Keratinocyte (primary cell): ENCODE data around the gene CLIP2. TPM values are rescaled to one million over a fixed set of nuclear protein-coding genes. Genes with fewer than 3 reads are reported as not detected.

Source experiments
- DNase-seq: peaks from one replicate; pipeline ENCODE4 v3.0.0-alpha.2; 2011; ENCODE audit warnings: low read depth, missing footprints, low spot score
- FAIRE-seq: peaks from 2 replicates; lab custom pipeline; 2011; peaks lifted over from hg19 to GRCh38; lab: Jason Lieb, UNC
- H2AFZ ChIP-seq: 2 replicates; pipeline ENCODE4 v1.6.0; 2012; ENCODE audit warnings: low read length, control low read depth, inconsistent platforms; ENCODE audit not compliant: control insufficient read depth
- H3K27ac ChIP-seq: 2 replicates; pipeline ENCODE4 v1.5.1; 2011; ENCODE audit warnings: low read length; ENCODE audit not compliant: control insufficient read depth, insufficient read depth
- H3K27me3 ChIP-seq: 3 replicates; pipeline ENCODE4 v1.6.0; 2011; ENCODE audit warnings: low read length; ENCODE audit not compliant: control insufficient read depth, insufficient read depth; ENCODE audit errors: extremely low read depth
- H3K36me3 ChIP-seq, 2 experiments: 2 replicates in 1 of 2; 3 replicates in 1 of 2; pipeline ENCODE4 v1.5.1; 2011; ENCODE audit warnings: low read length in 2 of 2, mild to moderate bottlenecking in 1 of 2; ENCODE audit not compliant: control insufficient read depth in 2 of 2, insufficient read depth in 2 of 2; ENCODE audit errors: extremely low read depth in 1 of 2
- H3K4me1 ChIP-seq: 3 replicates; pipeline ENCODE4 v1.5.1; 2011; ENCODE audit warnings: low read length; ENCODE audit not compliant: control insufficient read depth, insufficient read depth; ENCODE audit errors: extremely low read depth
- H3K4me2 ChIP-seq: 3 replicates; pipeline ENCODE4 v1.6.0; 2011; ENCODE audit warnings: low read depth, low read length; ENCODE audit not compliant: control insufficient read depth, insufficient read depth; ENCODE audit errors: extremely low read depth
- H3K4me3 ChIP-seq, 3 experiments: fragments of 200-600 bp in 1 of 3; sonication (generic) in 1 of 3; 2 replicates in 2 of 3; 3 replicates in 1 of 3; pipeline ENCODE4 v1.5.1; 2011 to 2016; ENCODE audit warnings: low read length in 3 of 3, mild to moderate bottlenecking in 3 of 3, control low read depth in 2 of 3, inconsistent platforms in 1 of 3, low read depth in 1 of 3, mixed read lengths in 1 of 3, mixed run types in 1 of 3, moderate library complexity in 1 of 3; ENCODE audit not compliant: control insufficient read depth in 2 of 3, insufficient read depth in 2 of 3; ENCODE audit errors: extremely low read depth in 1 of 3
- H3K79me2 ChIP-seq: 2 replicates; pipeline ENCODE4 v1.6.0; 2012; ENCODE audit warnings: low read length; ENCODE audit not compliant: control insufficient read depth, insufficient read depth
- H3K9ac ChIP-seq: 3 replicates; pipeline ENCODE4 v1.6.0; 2011; ENCODE audit warnings: low read length; ENCODE audit not compliant: control insufficient read depth, insufficient read depth; ENCODE audit errors: extremely low read depth
- H3K9me1 ChIP-seq: 3 replicates; pipeline ENCODE4 v1.6.0; 2011; ENCODE audit warnings: low read length; ENCODE audit not compliant: control insufficient read depth, insufficient read depth; ENCODE audit errors: extremely low read depth
- H3K9me3 ChIP-seq: 2 replicates; pipeline ENCODE4 v1.5.1; 2012; ENCODE audit warnings: low read depth, low read length; ENCODE audit not compliant: control insufficient read depth
- H4K20me1 ChIP-seq: 3 replicates; pipeline ENCODE4 v1.6.0; 2011; ENCODE audit warnings: low read length; ENCODE audit not compliant: control insufficient read depth, insufficient read depth; ENCODE audit errors: extremely low read depth
- EZH2 ChIP-seq: IDR thresholded peaks from one replicate; pipeline ENCODE4 v1.6.1; 2012; ENCODE audit warnings: inconsistent platforms, mild to moderate bottlenecking, low read length, moderate library complexity
- dilution Hi-C: fragments of 300-500 bp; cut with MboI; formaldehyde crosslinking; loops from one replicate; pipeline ENCODE4 v1.7.0; 2020; ENCODE audit warnings: low sequenced_read_pairs; ENCODE audit not compliant: extremely low pct_ligation_motif_present
- polyA plus RNA-seq, 5 experiments: library from polyadenylated mRNA; depleted of rRNA in 3 of 5; stranded (reverse) in 3 of 5; stranded (forward) in 1 of 5; unstranded in 1 of 5; fragments of >200 nt; gene quantifications; 1 replicate in 1 of 5; 2 replicates in 3 of 5; 3 replicates in 1 of 5; pipeline versions ENCODE4 v1.2.1 to v1.2.3, GENCODE V29; 2011 to 2012; ENCODE audit warnings: missing spikeins in 2 of 5, low read depth in 1 of 5, low replicate concordance in 1 of 5
- TF ChIP-seq, protein P1 (sequence below), 3 experiments: IDR thresholded peaks in 1 of 3; conservative IDR thresholded peaks in 1 of 3; optimal IDR thresholded peaks in 1 of 3; 2 replicates in 2 of 3; 3 replicates in 1 of 3; pipeline versions ENCODE3 to v1.5.1; 2011; ENCODE audit warnings: low read length in 3 of 3, mild to moderate bottlenecking in 3 of 3, moderate library complexity in 2 of 3, control low read depth in 1 of 3, inconsistent platforms in 1 of 3; ENCODE audit not compliant: insufficient read depth in 2 of 3; ENCODE audit errors: extremely low read depth in 1 of 3

Gene CLIP2
- polyA plus RNA-seq, 1 donor (not counting 4 experiments of a cell fraction or from before 2014, with no cell fraction given) = 2.6 TPM

GRCh38 chr7:74441801-74442200 is 152.6 kb downstream of the CLIP2 start:
- no peaks in the 10 kb centered on the region for H3K9me3 ChIP-seq
- H3K9me1 ChIP-seq = no peaks in the 10 kb centered on the region
- H3K9ac ChIP-seq = no peak overlapping the region
- H2AFZ ChIP-seq = peak overlapping the region; percentile 3
- no peaks in the 10 kb centered on the region for H3K4me1 ChIP-seq
- no peak overlapping the region for H3K4me2 ChIP-seq
- H3K27me3 ChIP-seq = no peaks in the 10 kb centered on the region
- H3K79me2 ChIP-seq = no peaks in the 10 kb centered on the region
- no peak overlapping the region for H3K4me3 ChIP-seq
- no peak for TF ChIP-seq EZH2
- TF ChIP-seq, protein P1, sequence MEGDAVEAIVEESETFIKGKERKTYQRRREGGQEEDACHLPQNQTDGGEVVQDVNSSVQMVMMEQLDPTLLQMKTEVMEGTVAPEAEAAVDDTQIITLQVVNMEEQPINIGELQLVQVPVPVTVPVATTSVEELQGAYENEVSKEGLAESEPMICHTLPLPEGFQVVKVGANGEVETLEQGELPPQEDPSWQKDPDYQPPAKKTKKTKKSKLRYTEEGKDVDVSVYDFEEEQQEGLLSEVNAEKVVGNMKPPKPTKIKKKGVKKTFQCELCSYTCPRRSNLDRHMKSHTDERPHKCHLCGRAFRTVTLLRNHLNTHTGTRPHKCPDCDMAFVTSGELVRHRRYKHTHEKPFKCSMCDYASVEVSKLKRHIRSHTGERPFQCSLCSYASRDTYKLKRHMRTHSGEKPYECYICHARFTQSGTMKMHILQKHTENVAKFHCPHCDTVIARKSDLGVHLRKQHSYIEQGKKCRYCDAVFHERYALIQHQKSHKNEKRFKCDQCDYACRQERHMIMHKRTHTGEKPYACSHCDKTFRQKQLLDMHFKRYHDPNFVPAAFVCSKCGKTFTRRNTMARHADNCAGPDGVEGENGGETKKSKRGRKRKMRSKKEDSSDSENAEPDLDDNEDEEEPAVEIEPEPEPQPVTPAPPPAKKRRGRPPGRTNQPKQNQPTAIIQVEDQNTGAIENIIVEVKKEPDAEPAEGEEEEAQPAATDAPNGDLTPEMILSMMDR (optimal IDR thresholded peaks at IDR 0.05 in 1 of 3, IDR thresholded peaks at IDR 0.05 in 1 of 3, conservative IDR thresholded peaks at IDR 0.05 in 1 of 3; ENCODE audit: extremely low read depth in 1 of 3, insufficient read depth in 2 of 3, low read length in 3 of 3) = no peak
- FAIRE-seq (no peak), DNase-seq (no peak)
- H4K20me1 ChIP-seq = no peaks in the 10 kb centered on the region
- dilution Hi-C loops = no loop called here
- H3K36me3 ChIP-seq = no peaks in the 10 kb centered on the region
- H3K27ac ChIP-seq = no peak overlapping the region

DNA sequence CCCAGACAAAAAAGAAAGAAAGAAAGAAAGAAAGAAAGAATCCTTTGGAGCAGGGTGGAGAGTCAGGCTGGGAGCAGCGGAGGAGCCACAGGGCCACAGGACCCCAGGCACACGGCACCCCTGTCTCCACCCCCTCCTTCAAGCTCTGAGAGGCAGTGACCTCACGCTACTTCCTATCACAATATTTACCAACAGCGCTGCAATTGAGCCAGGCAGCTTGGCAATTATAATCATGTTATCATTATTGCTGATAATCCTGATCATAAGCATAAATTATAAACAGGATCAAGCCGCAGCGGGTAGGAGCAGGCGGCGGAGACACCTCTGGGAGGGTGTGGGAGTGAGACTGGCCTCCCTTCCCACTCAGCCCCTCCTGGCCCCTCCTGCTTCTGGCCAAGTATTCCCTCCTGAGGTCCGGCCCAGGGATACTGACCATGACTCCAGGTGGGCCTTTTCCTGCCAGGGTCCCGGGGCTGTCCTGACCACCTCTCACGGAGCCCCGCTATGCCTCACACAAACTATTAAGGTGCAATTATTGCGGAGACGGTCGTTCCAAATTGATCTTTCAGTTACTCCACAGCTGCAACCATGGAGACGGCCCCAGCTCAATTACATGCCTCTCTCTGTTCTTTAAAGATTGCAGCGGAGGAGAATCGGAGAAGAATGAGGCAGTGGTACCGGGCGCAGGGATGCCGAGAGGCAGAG is 154.5 kb downstream of the CLIP2 start:
- no peaks in the 10 kb centered on the region for H3K9me3 ChIP-seq
- no peak overlapping the region for H3K4me3 ChIP-seq
- no peaks in the 10 kb centered on the region for H4K20me1 ChIP-seq
- no peaks in the 10 kb centered on the region for H3K9me1 ChIP-seq
- H3K27me3 ChIP-seq = no peaks in the 10 kb centered on the region
- H3K9ac ChIP-seq = no peak overlapping the region
- dilution Hi-C loops = no loop called here
- TF ChIP-seq, protein P1 (optimal IDR thresholded peaks at IDR 0.05 in 1 of 3, IDR thresholded peaks at IDR 0.05 in 1 of 3, conservative IDR thresholded peaks at IDR 0.05 in 1 of 3; ENCODE audit: extremely low read depth in 1 of 3, insufficient read depth in 2 of 3, low read length in 3 of 3) = no peak
- no peak for TF ChIP-seq EZH2
- H3K36me3 ChIP-seq = no peaks in the 10 kb centered on the region
- no peak for DNase-seq
- H3K27ac ChIP-seq = no peak overlapping the region
- FAIRE-seq = no peak
- no peaks in the 10 kb centered on the region for H3K79me2 ChIP-seq
- no peaks in the 10 kb centered on the region for H3K4me1 ChIP-seq
- H3K4me2 ChIP-seq = no peak overlapping the region
- H2AFZ ChIP-seq = no peak overlapping the region
